ENCODE measurements around the gene WASF2. TPM values are rescaled to one million over a fixed set of nuclear protein-coding genes. Genes with fewer than 3 reads are reported as not detected.

Gene WASF2
- polyA plus RNA-seq, 1 experiment: 62.7 TPM

GRCh38 chr1:27360159-27361043 lies 129.6 kb downstream of the WASF2 start:
- no peak for TF ChIP-seq CTCF (IDR thresholded peaks at IDR 0.05; ENCODE audit: low read depth, low read length)
- CTCF ChIA-PET: no interaction called here

DNA sequence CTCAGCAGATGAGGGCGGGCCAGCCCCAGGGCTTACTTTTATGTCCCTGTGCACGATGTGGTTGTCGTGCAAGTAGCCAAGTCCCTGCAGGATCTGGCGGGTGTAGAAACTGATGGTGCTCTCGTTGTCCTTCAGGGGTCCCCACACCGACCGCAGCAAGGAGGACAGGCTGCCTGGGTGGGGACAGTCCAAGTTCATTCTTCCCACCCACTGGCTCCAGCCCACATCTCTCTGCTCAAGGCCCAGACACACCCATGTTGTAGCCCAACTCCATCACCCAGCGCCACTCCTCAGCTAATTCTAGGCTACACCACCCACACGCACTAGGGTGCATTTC lies 130.2 kb downstream of the WASF2 start:
- TF ChIP-seq CTCF (IDR thresholded peaks at IDR 0.05; ENCODE audit: low read depth, low read length): no peak
- Histone ChIP-seq H3K27me3 (ENCODE audit: control insufficient read depth, insufficient read depth, low read length) (no peaks in the 10 kb centered on the region), H3K4me3 (ENCODE audit: low read depth, low read length) (no peak overlapping the region), H3K27ac (ENCODE audit: low read depth, low read length) (no peak overlapping the region), H3K9me3 (ENCODE audit: control insufficient read depth, insufficient read depth, low read length) (no peaks in the 10 kb centered on the region; the same call in 1 of the 2 replicates)
- ChIA-PET CTCF (no interaction called here), POLR2A (no interaction called here)
- no peak for DNase-seq (ENCODE audit: low read depth, low spot score)

More at GRCh38 chr1:27360159-27361043, 129.6 kb downstream of the WASF2 start:
- DNase-seq (ENCODE audit: low read depth, low spot score): no peak
- no peak overlapping the region for H3K27ac ChIP-seq (ENCODE audit: low read depth, low read length)
- no peaks in the 10 kb centered on the region; the same call in 1 of the 2 replicates for H3K9me3 ChIP-seq (ENCODE audit: control insufficient read depth, insufficient read depth, low read length)
- no peaks in the 10 kb centered on the region for H3K27me3 ChIP-seq (ENCODE audit: control insufficient read depth, insufficient read depth, low read length)
- no peak overlapping the region for H3K4me3 ChIP-seq (ENCODE audit: low read depth, low read length)
- POLR2A ChIA-PET: no interaction called here

GRCh38 chr1:27358928-27359313 lies 131.0 kb downstream of the WASF2 start:
- ChIA-PET CTCF (interaction anchor here (0.5 to 2.3 kb wide), 2 partner anchors 16 to 36 kb away, joined by 3 to 13 read pairs; partner anchors contain the start of gene FCN3), POLR2A (no interaction called here)
- DNase-seq (ENCODE audit: low read depth, low spot score): no peak
- H3K27me3 ChIP-seq (ENCODE audit: control insufficient read depth, insufficient read depth, low read length): no peaks in the 10 kb centered on the region
- TF ChIP-seq CTCF (IDR thresholded peaks at IDR 0.05; ENCODE audit: low read depth, low read length): no peak
- H3K9me3 ChIP-seq (ENCODE audit: control insufficient read depth, insufficient read depth, low read length): no peaks in the 10 kb centered on the region; the same call in 1 of the 2 replicates
- no peak overlapping the region for H3K27ac ChIP-seq (ENCODE audit: low read depth, low read length)
- H3K4me3 ChIP-seq (ENCODE audit: low read depth, low read length): no peak overlapping the region

- DNase-seq (ENCODE audit: low read depth, low spot score): no peak
- H3K9me3 ChIP-seq (ENCODE audit: control insufficient read depth, insufficient read depth, low read length): no peaks in the 10 kb centered on the region; the same call in 1 of the 2 replicates
- ChIA-PET POLR2A (interaction anchor here (1.1 to 1.2 kb wide), 2 partner anchors 9 to 56 kb away, joined by 3 to 4 read pairs; no protein-coding TSS in a partner anchor), CTCF (interaction anchor here (0.5 to 2.3 kb wide), 13 partner anchors 8 to 61 kb away, joined by 3 to 25 read pairs (median 8); partner anchors contain the start of genes FCN3, MAP3K6 and SYTL1)
- H3K4me3 ChIP-seq (ENCODE audit: low read depth, low read length): no peak overlapping the region
- TF ChIP-seq CTCF (IDR thresholded peaks at IDR 0.05; ENCODE audit: low read depth, low read length): no peak
- no peaks in the 10 kb centered on the region for H3K27me3 ChIP-seq (ENCODE audit: control insufficient read depth, insufficient read depth, low read length)
- H3K27ac ChIP-seq (ENCODE audit: low read depth, low read length): no peak overlapping the region
Observed at GRCh38 chr1:27358038-27358927, 131.7 kb downstream of the WASF2 start.

Data from AG04450 (cell line).